Right renal pelvis (tissue), 4 donors: Measurements from ENCODE around the gene TCN2. TPM values are rescaled to one million over a fixed set of nuclear protein-coding genes. Genes with fewer than 3 reads are reported as not detected.

Source experiments
- DNase-seq, 4 donors: peaks; one replicate each; pipeline ENCODE4 v3.0.0-alpha.2; 2013; ENCODE audit warnings: low read depth in 4 of 4, low spot score in 3 of 4, missing footprints in 1 of 4
- polyA plus RNA-seq, 4 donors: library from polyadenylated mRNA; unstranded; fragments of 120-200 nt; gene quantifications; one replicate each; pipeline ENCODE4 v1.2.1, GENCODE V29; 2013; ENCODE audit not compliant: insufficient read length in 4 of 4

TCN2 gene
- polyA plus RNA-seq, 4 donors: 53.8 to 70.3 (median 56.0) TPM

- DNase-seq: no peak
Measured at GRCh38 chr22:30640839-30641430, 34.0 kb downstream of the TCN2 start.

- DNase-seq: no peak
Measured at GRCh38 chr22:30643055-30643875, 36.3 kb downstream of the TCN2 start.

GRCh38 chr22:30646518-30647160 lies 39.7 kb downstream of the TCN2 start:
- DNase-seq: no peak

- DNase-seq: no peak
Measured at GRCh38 chr22:30647536-30647935, 40.6 kb downstream of the TCN2 start.

GRCh38 chr22:30648825-30649224 lies 41.9 kb downstream of the TCN2 start:
- DNase-seq: no peak

GRCh38 chr22:30649430-30650007 lies 42.5 kb downstream of the TCN2 start:
- DNase-seq: no peak

GRCh38 chr22:30650508-30651116 lies 43.6 kb downstream of the TCN2 start:
- no peak for DNase-seq

- no peak for DNase-seq
Measured at GRCh38 chr22:30652852-30653251, 45.9 kb downstream of the TCN2 start.

GRCh38 chr22:30654361-30654760 lies 47.4 kb downstream of the TCN2 start:
- no peak for DNase-seq

GRCh38 chr22:30655532-30655931 lies 48.6 kb downstream of the TCN2 start:
- no peak for DNase-seq

GRCh38 chr22:30662040-30662439 lies 55.1 kb downstream of the TCN2 start:
- DNase-seq: no peak

- DNase-seq: no peak
Measured at GRCh38 chr22:30664798-30665197, 57.8 kb downstream of the TCN2 start.

- DNase-seq: no peak
Measured at GRCh38 chr22:30665266-30665665, 58.3 kb downstream of the TCN2 start.

GRCh38 chr22:30665786-30666185 lies 58.8 kb downstream of the TCN2 start:
- DNase-seq: no peak

GRCh38 chr22:30667107-30667493 lies 60.1 kb downstream of the TCN2 start:
- no peak for DNase-seq

- peak; percentile 83 to 85 (median 84) for DNase-seq
Measured at GRCh38 chr22:30667494-30668385, 60.8 kb downstream of the TCN2 start, which contains the start of gene DUSP18. Gene DUSP18, minus strand, starts transcription at chr22:30667875. Its CDS starts 3,872 bp downstream, at chr22:30664003.

GRCh38 chr22:30668386-30668710 lies 61.4 kb downstream of the TCN2 start:
- peak in 2 of 4 donors; percentile 5 to 12 for DNase-seq

GRCh38 chr22:30671071-30671470 lies 64.1 kb downstream of the TCN2 start:
- no peak for DNase-seq

- DNase-seq: no peak
Measured at GRCh38 chr22:30673136-30673535, 66.2 kb downstream of the TCN2 start.

GRCh38 chr22:30674482-30674881 lies 67.5 kb downstream of the TCN2 start:
- DNase-seq: no peak
